ENCODE measurements around the gene TRIM37. TPM values are rescaled to one million over a fixed set of nuclear protein-coding genes. Genes with fewer than 3 reads are reported as not detected.

Gene TRIM37
- polyA plus RNA-seq, 1 donor (not counting 4 experiments of a cell fraction or from before 2014, with no cell fraction given): 26.4 TPM

- FAIRE-seq (no peak), DNase-seq (ENCODE audit: low read depth, low spot score) (no peak)
- Histone ChIP-seq H4K20me1 (ENCODE audit: control insufficient read depth, extremely low read depth, insufficient read depth, low read length) (no peaks in the 10 kb centered on the region), H3K36me3 (ENCODE audit: control insufficient read depth in 2 of 2, extremely low read depth in 1 of 2, insufficient read depth in 2 of 2, low read length in 2 of 2) (no peaks in the 10 kb centered on the region), H3K4me3 (ENCODE audit: control insufficient read depth in 2 of 3, extremely low read depth in 1 of 3, insufficient read depth in 2 of 3, low read depth in 1 of 3, low read length in 3 of 3) (no peak overlapping the region), H2AFZ (ENCODE audit: control insufficient read depth, low read length) (no peak overlapping the region), H3K27me3 (ENCODE audit: control insufficient read depth, extremely low read depth, insufficient read depth, low read length) (no peaks in the 10 kb centered on the region), H3K4me1 (ENCODE audit: control insufficient read depth, extremely low read depth, insufficient read depth, low read length) (no peaks in the 10 kb centered on the region), H3K27ac (ENCODE audit: control insufficient read depth, insufficient read depth, low read length) (no peak overlapping the region), H3K9me1 (ENCODE audit: control insufficient read depth, extremely low read depth, insufficient read depth, low read length) (no peaks in the 10 kb centered on the region), H3K4me2 (ENCODE audit: control insufficient read depth, extremely low read depth, insufficient read depth, low read depth, low read length) (no peak overlapping the region), H3K9ac (ENCODE audit: control insufficient read depth, extremely low read depth, insufficient read depth, low read length) (no peak overlapping the region), H3K79me2 (ENCODE audit: control insufficient read depth, insufficient read depth, low read length) (no peaks in the 10 kb centered on the region), H3K9me3 (ENCODE audit: control insufficient read depth, low read depth, low read length) (no peaks in the 10 kb centered on the region)
- TF ChIP-seq EZH2 (IDR thresholded peaks at IDR 0.05; ENCODE audit: low read length): no peak
- TF ChIP-seq, protein P1, sequence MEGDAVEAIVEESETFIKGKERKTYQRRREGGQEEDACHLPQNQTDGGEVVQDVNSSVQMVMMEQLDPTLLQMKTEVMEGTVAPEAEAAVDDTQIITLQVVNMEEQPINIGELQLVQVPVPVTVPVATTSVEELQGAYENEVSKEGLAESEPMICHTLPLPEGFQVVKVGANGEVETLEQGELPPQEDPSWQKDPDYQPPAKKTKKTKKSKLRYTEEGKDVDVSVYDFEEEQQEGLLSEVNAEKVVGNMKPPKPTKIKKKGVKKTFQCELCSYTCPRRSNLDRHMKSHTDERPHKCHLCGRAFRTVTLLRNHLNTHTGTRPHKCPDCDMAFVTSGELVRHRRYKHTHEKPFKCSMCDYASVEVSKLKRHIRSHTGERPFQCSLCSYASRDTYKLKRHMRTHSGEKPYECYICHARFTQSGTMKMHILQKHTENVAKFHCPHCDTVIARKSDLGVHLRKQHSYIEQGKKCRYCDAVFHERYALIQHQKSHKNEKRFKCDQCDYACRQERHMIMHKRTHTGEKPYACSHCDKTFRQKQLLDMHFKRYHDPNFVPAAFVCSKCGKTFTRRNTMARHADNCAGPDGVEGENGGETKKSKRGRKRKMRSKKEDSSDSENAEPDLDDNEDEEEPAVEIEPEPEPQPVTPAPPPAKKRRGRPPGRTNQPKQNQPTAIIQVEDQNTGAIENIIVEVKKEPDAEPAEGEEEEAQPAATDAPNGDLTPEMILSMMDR (optimal IDR thresholded peaks at IDR 0.05 in 1 of 3, IDR thresholded peaks at IDR 0.05 in 1 of 3, conservative IDR thresholded peaks at IDR 0.05 in 1 of 3; ENCODE audit: extremely low read depth in 1 of 3, insufficient read depth in 2 of 3, low read length in 3 of 3): no peak
- dilution Hi-C loops (cut with MboI; ENCODE audit: extremely low pct_ligation_motif_present, low sequenced_read_pairs): no loop called here
These were observed 132.3 kb downstream of the TRIM37 start for GRCh38 chr17:58974354-58974753.

GRCh38 chr17:58970609-58971450, 135.8 kb downstream of the TRIM37 start:
- dilution Hi-C loops (cut with MboI; ENCODE audit: extremely low pct_ligation_motif_present, low sequenced_read_pairs): no loop called here
- Histone ChIP-seq H3K36me3 (ENCODE audit: control insufficient read depth in 2 of 2, extremely low read depth in 1 of 2, insufficient read depth in 2 of 2, low read length in 2 of 2) (no peaks in the 10 kb centered on the region), H3K9ac (ENCODE audit: control insufficient read depth, extremely low read depth, insufficient read depth, low read length) (no peak overlapping the region), H2AFZ (ENCODE audit: control insufficient read depth, low read length) (no peak overlapping the region), H3K27me3 (ENCODE audit: control insufficient read depth, extremely low read depth, insufficient read depth, low read length) (no peaks in the 10 kb centered on the region), H3K4me2 (ENCODE audit: control insufficient read depth, extremely low read depth, insufficient read depth, low read depth, low read length) (no peak overlapping the region), H3K9me1 (ENCODE audit: control insufficient read depth, extremely low read depth, insufficient read depth, low read length) (no peaks in the 10 kb centered on the region), H3K4me3 (ENCODE audit: control insufficient read depth in 2 of 3, extremely low read depth in 1 of 3, insufficient read depth in 2 of 3, low read depth in 1 of 3, low read length in 3 of 3) (no peak overlapping the region), H3K4me1 (ENCODE audit: control insufficient read depth, extremely low read depth, insufficient read depth, low read length) (no peaks in the 10 kb centered on the region), H3K79me2 (ENCODE audit: control insufficient read depth, insufficient read depth, low read length) (no peaks in the 10 kb centered on the region), H3K27ac (ENCODE audit: control insufficient read depth, insufficient read depth, low read length) (no peak overlapping the region), H4K20me1 (ENCODE audit: control insufficient read depth, extremely low read depth, insufficient read depth, low read length) (no peaks in the 10 kb centered on the region), H3K9me3 (ENCODE audit: control insufficient read depth, low read depth, low read length) (no peaks in the 10 kb centered on the region)
- FAIRE-seq (no peak), DNase-seq (ENCODE audit: low read depth, low spot score) (no peak)
- TF ChIP-seq, protein P1 (optimal IDR thresholded peaks at IDR 0.05 in 1 of 3, IDR thresholded peaks at IDR 0.05 in 1 of 3, conservative IDR thresholded peaks at IDR 0.05 in 1 of 3; ENCODE audit: extremely low read depth in 1 of 3, insufficient read depth in 2 of 3, low read length in 3 of 3): no peak
- no peak for TF ChIP-seq EZH2 (IDR thresholded peaks at IDR 0.05; ENCODE audit: low read length)

Measured in keratinocyte (primary cell).